Measurements from ENCODE around the gene DUSP22. TPM values are rescaled to one million over a fixed set of nuclear protein-coding genes. Genes with fewer than 3 reads are reported as not detected.

The DUSP22 gene
- total and polyA plus RNA-seq, 2 experiments from 2014 or later, result 12.8 to 36.8 TPM

GRCh38 chr6:383856-384255 is 91.6 kb downstream of the DUSP22 start:
- H4K20me1 ChIP-seq (replicated peaks; ENCODE audit: insufficient read depth), result no peaks in the 10 kb centered on the region
- no peak for ATAC-seq
- H3K4me1 ChIP-seq (ENCODE audit: insufficient read depth), result no peaks in the 10 kb centered on the region
- Mint-ChIP-seq H3K4me3 (no peak overlapping the region), H3K9me3 (peaks cover 33% of the 10 kb centered on the region), H3K36me3 (ENCODE audit: low read depth) (peaks cover 7% of the 10 kb centered on the region), H3K27me3 (ENCODE audit: insufficient read depth, low read depth, poor library complexity) (peaks cover 24% of the 10 kb centered on the region), H3K4me1 (no peaks in the 10 kb centered on the region), H3K27ac (no peak overlapping the region)
- H3F3A ChIP-seq (replicated peaks; ENCODE audit: low read depth), result no peaks in the 10 kb centered on the region
- H2AFZ ChIP-seq, result no peak overlapping the region
- peaks cover 5% of the 10 kb centered on the region; the same call in 1 of the 2 replicates for H3K27me3 ChIP-seq (ENCODE audit: insufficient read depth)
- H3K4me2 ChIP-seq, result no peak overlapping the region
- H3K4me3 ChIP-seq, result no peak overlapping the region
- no peak for DNase-seq (ENCODE audit: low spot score)
- no peaks in the 10 kb centered on the region for H3K79me2 ChIP-seq (replicated peaks; ENCODE audit: insufficient read depth)
- H3K36me3 ChIP-seq (ENCODE audit: insufficient read depth), result no peaks in the 10 kb centered on the region; the same call in 1 of the 2 replicates
- H3K9me2 ChIP-seq (ENCODE audit: insufficient read depth), result no peaks in the 10 kb centered on the region
- H3K27ac ChIP-seq (ENCODE audit: low read depth), result no peak overlapping the region
- TF ChIP-seq ZNF331 (CRISPR knock-in tag; IDR thresholded peaks at IDR 0.05; ENCODE audit: low read depth) (no peak), ZNF462 (CRISPR knock-in tag; IDR thresholded peaks at IDR 0.05) (no peak), STAT1 (IDR thresholded peaks at IDR 0.05; ENCODE audit: unreplicated experiment) (no peak), CREB1 (CRISPR knock-in tag; IDR thresholded peaks at IDR 0.05; ENCODE audit: low read depth) (no peak), POLR2AphosphoS5 (IDR thresholded peaks at IDR 0.05; ENCODE audit: low read depth) (no peak), EZH2 (IDR thresholded peaks at IDR 0.05; ENCODE audit: low read depth, unreplicated experiment) (no peak)

GRCh38 chr6:384898-385297 is 92.6 kb downstream of the DUSP22 start:
- no peaks in the 10 kb centered on the region for H3F3A ChIP-seq (replicated peaks; ENCODE audit: low read depth)
- H3K27me3 ChIP-seq (ENCODE audit: insufficient read depth), result peaks cover 16% of the 10 kb centered on the region
- H3K79me2 ChIP-seq (replicated peaks; ENCODE audit: insufficient read depth), result no peaks in the 10 kb centered on the region
- DNase-seq (ENCODE audit: low spot score) (no peak), ATAC-seq (no peak)
- H3K27ac ChIP-seq (ENCODE audit: low read depth), result no peak overlapping the region
- H3K4me1 ChIP-seq (ENCODE audit: insufficient read depth), result no peaks in the 10 kb centered on the region
- peaks cover 7% of the 10 kb centered on the region for H3K36me3 Mint-ChIP-seq (ENCODE audit: low read depth)
- H3K9me3 Mint-ChIP-seq, result peaks cover 24% of the 10 kb centered on the region
- no peaks in the 10 kb centered on the region for H4K20me1 ChIP-seq (replicated peaks; ENCODE audit: insufficient read depth)
- no peak overlapping the region for H3K4me2 ChIP-seq
- H3K36me3 ChIP-seq (ENCODE audit: insufficient read depth), result no peaks in the 10 kb centered on the region; the same call in 1 of the 2 replicates
- H3K27ac Mint-ChIP-seq, result no peak overlapping the region
- H3K4me3 ChIP-seq, result no peak overlapping the region
- H2AFZ ChIP-seq, result no peak overlapping the region
- H3K9me2 ChIP-seq (ENCODE audit: insufficient read depth), result no peaks in the 10 kb centered on the region
- H3K27me3 Mint-ChIP-seq (ENCODE audit: insufficient read depth, low read depth, poor library complexity), result peaks cover 25% of the 10 kb centered on the region
- H3K4me1 Mint-ChIP-seq, result no peaks in the 10 kb centered on the region
- H3K4me3 Mint-ChIP-seq, result no peak overlapping the region
- TF ChIP-seq JUNB (IDR thresholded peaks at IDR 0.05; ENCODE audit: unreplicated experiment) (no peak), EZH2phosphoT487 (IDR thresholded peaks at IDR 0.05; ENCODE audit: unreplicated experiment) (no peak), EZH2 (IDR thresholded peaks at IDR 0.05; ENCODE audit: low read depth, unreplicated experiment) (no peak), CREB1 (CRISPR knock-in tag; IDR thresholded peaks at IDR 0.05; ENCODE audit: low read depth) (no peak), ZNF114 (CRISPR knock-in tag; IDR thresholded peaks at IDR 0.05) (no peak), STAT1 (IDR thresholded peaks at IDR 0.05; ENCODE audit: unreplicated experiment) (no peak), POLR2AphosphoS5 (IDR thresholded peaks at IDR 0.05; ENCODE audit: low read depth) (no peak), CTCF (conservative IDR thresholded peaks at IDR 0.05; ENCODE audit: low read depth in 2 of 2) (no peak)
